Spinal cord (tissue), 10 donors: Measurements from ENCODE around the gene DTNB. TPM values are rescaled to one million over a fixed set of nuclear protein-coding genes. Genes with fewer than 3 reads are reported as not detected.

Experiments used
- DNase-seq, 6 donors: peaks; one replicate each; pipeline versions ENCODE4 v3.0.0 to v3.0.0-alpha.2; 2013 to 2015; ENCODE audit warnings: low spot score in 6 of 6, low read depth in 4 of 6
- H3K27ac ChIP-seq: one replicate; pipeline ENCODE4 v1.5.1; 2013; ENCODE audit warnings: low read depth, low read length, control low read depth
- H3K27me3 ChIP-seq: one replicate; pipeline ENCODE4 v1.6.1; 2013; ENCODE audit warnings: low read length; ENCODE audit not compliant: control insufficient read depth, insufficient read depth
- H3K36me3 ChIP-seq: one replicate; pipeline ENCODE4 v1.6.1; 2013; ENCODE audit warnings: low read length; ENCODE audit not compliant: control insufficient read depth, insufficient read depth
- H3K4me1 ChIP-seq: one replicate; pipeline ENCODE4 v1.6.1; 2013; ENCODE audit warnings: low read length; ENCODE audit not compliant: control insufficient read depth, insufficient read depth
- H3K4me3 ChIP-seq: one replicate; pipeline ENCODE4 v1.5.1; 2013; ENCODE audit warnings: low read depth, low read length, control low read depth
- H3K9me3 ChIP-seq: one replicate; pipeline ENCODE4 v1.6.1; 2013; ENCODE audit warnings: low read length; ENCODE audit not compliant: control insufficient read depth, insufficient read depth
- WGBS: methylation state at CpG from one replicate; pipeline ENCODE4 v1.1.5; 2013; ENCODE audit warnings: missing lambda C conversion rate; ENCODE audit not compliant: insufficient coverage; 5-methylcytosine and 5-hydroxymethylcytosine counted together
- polyA plus RNA-seq, 2 donors: library from polyadenylated mRNA; unstranded; fragments of 120-200 nt; gene quantifications; one replicate each; pipeline ENCODE4 v1.2.1, GENCODE V29; 2013; ENCODE audit not compliant: insufficient read length in 2 of 2
- total RNA-seq, 2 donors: library from RNA; depleted of rRNA in 1 of 2; stranded (reverse); fragments of 120-200 nt in 1 of 2; fragments of >200 nt in 1 of 2; gene quantifications; one replicate each; pipeline versions ENCODE4 v1.2.3 to v1.2.4, GENCODE V29; 2013 to 2014
- donor health status: healthy.

Gene DTNB
- total and polyA plus RNA-seq, 4 donors, result 21.1 to 50.8 (median 34.5) TPM

GRCh38 chr2:25529034-25529433, 144.3 kb downstream of the DTNB start:
- Histone ChIP-seq H3K36me3 (no peaks in the 10 kb centered on the region), H3K9me3 (no peaks in the 10 kb centered on the region), H3K4me1 (no peaks in the 10 kb centered on the region), H3K27ac (no peak overlapping the region), H3K27me3 (no peaks in the 10 kb centered on the region), H3K4me3 (no peak overlapping the region)
- DNase-seq, result peak in 1 of 6 donors; percentile 6
- no CpG with 5 or more reads among the region's 3 CpGs for WGBS

GRCh38 chr2:25528173-25528572, 145.2 kb downstream of the DTNB start:
- no peaks in the 10 kb centered on the region for H3K36me3 ChIP-seq
- H3K27ac ChIP-seq, result no peak overlapping the region
- no peaks in the 10 kb centered on the region for H3K9me3 ChIP-seq
- no peak overlapping the region for H3K4me3 ChIP-seq
- DNase-seq, result peak in 1 of 6 donors; percentile 26
- no CpG with 5 or more reads among the region's 4 CpGs for WGBS
- no peaks in the 10 kb centered on the region for H3K4me1 ChIP-seq
- no peaks in the 10 kb centered on the region for H3K27me3 ChIP-seq

GRCh38 chr2:25524507-25524906, 148.9 kb downstream of the DTNB start:
- 94% methylated on average over 3 of the region's 5 CpGs for WGBS
- H3K4me1 ChIP-seq, result no peaks in the 10 kb centered on the region

GRCh38 chr2:25523060-25523459, 150.3 kb downstream of the DTNB start:
- Histone ChIP-seq H3K27ac (no peak overlapping the region), H3K4me1 (no peaks in the 10 kb centered on the region), H3K36me3 (no peaks in the 10 kb centered on the region), H3K27me3 (no peaks in the 10 kb centered on the region), H3K4me3 (no peak overlapping the region), H3K9me3 (no peaks in the 10 kb centered on the region)
- no peak for DNase-seq
- 64% methylated on average over 4 of the region's 4 CpGs for WGBS

More at GRCh38 chr2:25524507-25524906, 148.9 kb downstream of the DTNB start:
- Histone ChIP-seq H3K4me3 (no peak overlapping the region), H3K9me3 (no peaks in the 10 kb centered on the region), H3K27me3 (no peaks in the 10 kb centered on the region), H3K27ac (no peak overlapping the region), H3K36me3 (no peaks in the 10 kb centered on the region)
- DNase-seq, result no peak

- DNase-seq, result peak; percentile 44 to 91 (median 56)
- Histone ChIP-seq H3K4me1 (no peaks in the 10 kb centered on the region), H3K27ac (no peak overlapping the region), H3K4me3 (no peak overlapping the region), H3K27me3 (no peaks in the 10 kb centered on the region), H3K36me3 (no peaks in the 10 kb centered on the region), H3K9me3 (no peaks in the 10 kb centered on the region)
- WGBS, result no CpG with 5 or more reads among the region's 10 CpGs
Measured at GRCh38 chr2:25521665-25522387, 151.6 kb downstream of the DTNB start.

GRCh38 chr2:25521126-25521525, 152.3 kb downstream of the DTNB start:
- Histone ChIP-seq H3K27me3 (no peaks in the 10 kb centered on the region), H3K9me3 (no peaks in the 10 kb centered on the region), H3K36me3 (no peaks in the 10 kb centered on the region), H3K4me1 (no peaks in the 10 kb centered on the region), H3K4me3 (no peak overlapping the region), H3K27ac (no peak overlapping the region)
- WGBS, result no CpG with 5 or more reads among the region's 4 CpGs
- no peak for DNase-seq

GRCh38 chr2:25517701-25518100, 155.7 kb downstream of the DTNB start:
- no peaks in the 10 kb centered on the region for H3K4me1 ChIP-seq
- WGBS, result no CpG with 5 or more reads among the region's 4 CpGs
- no peak overlapping the region for H3K27ac ChIP-seq
- no peaks in the 10 kb centered on the region for H3K9me3 ChIP-seq
- no peak for DNase-seq
- H3K4me3 ChIP-seq, result no peak overlapping the region
- no peaks in the 10 kb centered on the region for H3K27me3 ChIP-seq
- no peaks in the 10 kb centered on the region for H3K36me3 ChIP-seq

GRCh38 chr2:25514043-25514637, 159.2 kb downstream of the DTNB start:
- no CpG with 5 or more reads among the region's 3 CpGs for WGBS
- no peaks in the 10 kb centered on the region for H3K36me3 ChIP-seq
- no peak overlapping the region for H3K27ac ChIP-seq
- H3K9me3 ChIP-seq, result no peaks in the 10 kb centered on the region
- H3K4me3 ChIP-seq, result no peak overlapping the region
- H3K27me3 ChIP-seq, result no peaks in the 10 kb centered on the region
- no peaks in the 10 kb centered on the region for H3K4me1 ChIP-seq
- no peak for DNase-seq

GRCh38 chr2:25512707-25513106, 160.7 kb downstream of the DTNB start:
- no peak for DNase-seq
- Histone ChIP-seq H3K36me3 (no peaks in the 10 kb centered on the region), H3K4me1 (no peaks in the 10 kb centered on the region), H3K27ac (no peak overlapping the region), H3K4me3 (no peak overlapping the region), H3K27me3 (no peaks in the 10 kb centered on the region), H3K9me3 (no peaks in the 10 kb centered on the region)
- 100% methylated on average over 1 of the region's 3 CpGs for whole genome bisulfite sequencing

GRCh38 chr2:25506226-25506625, 167.2 kb downstream of the DTNB start:
- DNase-seq, result no peak
- H3K9me3 ChIP-seq, result no peaks in the 10 kb centered on the region
- no peak overlapping the region for H3K27ac ChIP-seq
- no peak overlapping the region for H3K4me3 ChIP-seq
- H3K4me1 ChIP-seq, result no peaks in the 10 kb centered on the region
- no peaks in the 10 kb centered on the region for H3K27me3 ChIP-seq
- no CpG with 5 or more reads among the region's 3 CpGs for WGBS
- H3K36me3 ChIP-seq, result no peaks in the 10 kb centered on the region
